GM12878 (cell line): ENCODE measurements around the gene KLF3. TPM values are rescaled to one million over a fixed set of nuclear protein-coding genes. Genes with fewer than 3 reads are reported as not detected.

ENCODE experiments used
- ATAC-seq: fragments of 200-7000 bp; cut with Tn5 transposase; 3 replicates; pipeline ENCODE4 v1.9.1; 2020; ENCODE audit warnings: mild to moderate bottlenecking, moderate library complexity
- BruUV-seq: library from RNA; stranded (reverse); fragments of 400-500 nt; replicated peaks from 2 replicates; lab custom pipeline; 2021; lab: Mats Ljungman, UMichigan
- CTCF ChIA-PET: fragments of 300-600 bp; sonication (Branson Sonifier 250); formaldehyde crosslinking; extraction: SDS; loops from one replicate; lab custom pipeline; 2021; ENCODE audit warnings: inconsistent platforms; lab: Yijun Ruan, JAX
- POLR2A ChIA-PET: fragments of 350-600 bp; formaldehyde crosslinking; extraction: SDS; loops from one replicate; lab custom pipeline; 2021; ENCODE audit warnings: inconsistent platforms; lab: Charles Lee
- RAD21 ChIA-PET: fragments of 300-600 bp; sonication (Branson Sonifier 250); formaldehyde crosslinking; loops from one replicate; lab custom pipeline; 2023; ENCODE audit warnings: antibody characterized with exemption; ENCODE audit not compliant: unreplicated experiment; lab: Charles Lee
- SMC1A ChIA-PET: fragments of 300-600 bp; sonication (Branson Sonifier 250); formaldehyde crosslinking; loops from one replicate; lab custom pipeline; 2023; ENCODE audit not compliant: unreplicated experiment, uncharacterized antibody; lab: Charles Lee
- DNase-seq: peaks from one replicate; pipeline ENCODE4 v3.0.0-alpha.2; 2011; ENCODE audit warnings: low read depth, low spot score
- FAIRE-seq: peaks from 3 replicates; lab custom pipeline; 2011; peaks lifted over from hg19 to GRCh38; lab: Jason Lieb, UNC
- H2AFZ ChIP-seq: 2 replicates; pipeline ENCODE4 v1.6.0; 2011; ENCODE audit warnings: low read depth, low read length, control low read depth; ENCODE audit not compliant: control insufficient read depth
- H3K27ac ChIP-seq: 2 replicates; pipeline ENCODE4 v1.5.1; 2011; ENCODE audit warnings: control low read depth; ENCODE audit not compliant: control insufficient read depth, insufficient read depth
- H3K27me3 ChIP-seq, 2 experiments: replicated peaks in 1 of 2; 2 replicates each; pipeline versions ENCODE4 v1.6.0 to v1.6.1; 2011; ENCODE audit warnings: low read length in 1 of 2; ENCODE audit not compliant: control insufficient read depth in 2 of 2, insufficient read depth in 2 of 2
- H3K36me3 ChIP-seq, 2 experiments: 2 replicates each; pipeline ENCODE4 v1.5.1; 2011; ENCODE audit warnings: low read length in 1 of 2; ENCODE audit not compliant: control insufficient read depth in 2 of 2, insufficient read depth in 2 of 2
- H3K4me1 ChIP-seq: 2 replicates; pipeline ENCODE4 v1.6.1; 2011; ENCODE audit warnings: mild to moderate bottlenecking, low read length, moderate library complexity, mixed read lengths; ENCODE audit not compliant: control insufficient read depth, insufficient read depth
- H3K4me2 ChIP-seq: 2 replicates; pipeline ENCODE4 v1.6.0; 2011; ENCODE audit warnings: control low read depth; ENCODE audit not compliant: control insufficient read depth, insufficient read depth
- H3K4me3 ChIP-seq: fragments of 200-600 bp; sonication (generic); 2 replicates; pipeline ENCODE4 v1.5.1; 2016
- H3K79me2 ChIP-seq: 2 replicates; pipeline ENCODE4 v1.6.0; 2011; ENCODE audit warnings: low read length; ENCODE audit not compliant: control insufficient read depth, insufficient read depth
- H3K9ac ChIP-seq: 2 replicates; pipeline ENCODE4 v1.8.0; 2011; ENCODE audit warnings: low read length, control low read depth, mixed read lengths; ENCODE audit not compliant: control insufficient read depth, insufficient read depth
- H3K9me3 ChIP-seq: replicated peaks from 3 replicates; pipeline ENCODE4 v1.5.1; 2011; ENCODE audit warnings: mild to moderate bottlenecking, low read length; ENCODE audit not compliant: control insufficient read depth, insufficient read depth
- H4K20me1 ChIP-seq: 2 replicates; pipeline ENCODE4 v1.6.0; 2011; ENCODE audit not compliant: control insufficient read depth, insufficient read depth
- HDGF ChIP-seq: fragments of 450-650 bp; IDR thresholded peaks from 2 replicates; pipeline ENCODE4 v1.6.1; 2016; ENCODE audit warnings: antibody characterized with exemption
- YBX1 ChIP-seq: fragments of 450-650 bp; IDR thresholded peaks from 2 replicates; pipeline ENCODE4 v1.6.1; 2016; ENCODE audit warnings: antibody characterized with exemption
- WGBS: methylation state at CpG from one replicate; pipeline ENCODE4 v1.1.6; 2016; ENCODE audit warnings: low lambda C conversion rate; ENCODE audit not compliant: insufficient replicate concordance, insufficient coverage; ENCODE audit errors: missing lambda C conversion rate; 5-methylcytosine and 5-hydroxymethylcytosine counted together
- in situ Hi-C: fragments of 300-500 bp; cut with MboI; formaldehyde crosslinking; loops from 9 replicates; pipeline ENCODE4 v1.14.3; 2018; ENCODE audit warnings: mixed read lengths
- intact Hi-C: fragments of 100-400 bp; cut with micrococcal nuclease; formaldehyde crosslinking; loops from one replicate; pipeline ENCODE4 v1.14.2; 2022; ENCODE audit not compliant: unreplicated experiment
- polyA plus RNA-seq, 11 experiments: library from polyadenylated mRNA; depleted of rRNA in 4 of 11; unstranded in 6 of 11; stranded (reverse) in 5 of 11; fragments of >200 nt; fragmentation: Nextera tagmentation in 4 of 11; fragmentation: Illumina TruSeq in 1 of 11; extraction: Ambion mirVana in 4 of 11; extraction: Trizol in 1 of 11; gene quantifications; 1 replicate in 1 of 11; 2 replicates in 10 of 11; pipeline versions ENCODE4 v1.2.1 to v1.2.3, GENCODE V29; 2011 to 2016; ENCODE audit warnings: inconsistent platforms in 2 of 11, missing spikeins in 2 of 11, low read depth in 1 of 11
- total RNA-seq, 4 experiments: library from RNA; depleted of rRNA in 3 of 4; stranded (reverse); fragments of >200 nt in 3 of 4; fragmentation: Illumina TruSeq in 1 of 4; extraction: Trizol in 1 of 4; gene quantifications; 2 replicates each; pipeline versions ENCODE4 v1.2.1 to v1.2.3, GENCODE V29; 2013 to 2021
- TF ChIP-seq, protein P1 (sequence below): fragments of 450-650 bp; formaldehyde crosslinking; IDR thresholded peaks from 2 replicates; pipeline ENCODE4 v1.4.0; 2020; ENCODE audit warnings: mild to moderate bottlenecking, moderate library complexity

Gene KLF3
- total and polyA plus RNA-seq, 10 of the 15 experiments (the other 5 are each of a cell fraction or from before 2014, with no cell fraction given): 1.4 to 5.8 (median 2.1) TPM

GRCh38 chr4:38733663-38734062, 69.7 kb downstream of the KLF3 start:
- DNase-seq (no peak), ATAC-seq (no peak), FAIRE-seq (no peak)
- Histone ChIP-seq H3K36me3 (no peaks in the 10 kb centered on the region), H3K4me1 (peaks cover 16% of the 10 kb centered on the region), H3K27ac (no peak overlapping the region), H3K27me3 (no peaks in the 10 kb centered on the region; a peak in 1 of 4 replicates), H3K9ac (no peak overlapping the region), H4K20me1 (no peaks in the 10 kb centered on the region), H3K9me3 (peaks cover 6% of the 10 kb centered on the region; the same call in 2 of the 3 replicates), H3K4me3 (no peak overlapping the region), H3K79me2 (no peaks in the 10 kb centered on the region), H2AFZ (no peak overlapping the region), H3K4me2 (no peak overlapping the region)
- no TSS peak for BruUV-seq
- ChIA-PET POLR2A (no interaction called here), CTCF (interaction anchor here (1.1 to 2.6 kb wide), 4 partner anchors 48 to 665 kb away, joined by 3 to 9 read pairs (median 4); no protein-coding TSS in a partner anchor), SMC1A (interaction anchor here (1.2 kb wide), 1 partner anchor 49 kb away, joined by 4 read pairs; the partner anchor contains the start of gene TLR10), RAD21 (interaction anchor here (1.0 kb wide), 1 partner anchor 554 kb away, joined by 3 read pairs; no protein-coding TSS in a partner anchor)
- in situ Hi-C loops: loop anchor here (5.0 kb wide), 2 partner anchors 551 to 661 kb away; no protein-coding TSS in a partner anchor
- intact Hi-C loops: loop anchor here (5.0 kb wide), 2 partner anchors 231 to 656 kb away; no protein-coding TSS in a partner anchor
- WGBS: 50% methylated on average over 2 of the region's 2 CpGs
- TF ChIP-seq HDGF (0 out of 2 replicates have a peak, but pooled peaks have one; percentile 29), YBX1 (0 out of 2 replicates have a peak, but pooled peaks have one; percentile 55)
- TF ChIP-seq, protein P1, sequence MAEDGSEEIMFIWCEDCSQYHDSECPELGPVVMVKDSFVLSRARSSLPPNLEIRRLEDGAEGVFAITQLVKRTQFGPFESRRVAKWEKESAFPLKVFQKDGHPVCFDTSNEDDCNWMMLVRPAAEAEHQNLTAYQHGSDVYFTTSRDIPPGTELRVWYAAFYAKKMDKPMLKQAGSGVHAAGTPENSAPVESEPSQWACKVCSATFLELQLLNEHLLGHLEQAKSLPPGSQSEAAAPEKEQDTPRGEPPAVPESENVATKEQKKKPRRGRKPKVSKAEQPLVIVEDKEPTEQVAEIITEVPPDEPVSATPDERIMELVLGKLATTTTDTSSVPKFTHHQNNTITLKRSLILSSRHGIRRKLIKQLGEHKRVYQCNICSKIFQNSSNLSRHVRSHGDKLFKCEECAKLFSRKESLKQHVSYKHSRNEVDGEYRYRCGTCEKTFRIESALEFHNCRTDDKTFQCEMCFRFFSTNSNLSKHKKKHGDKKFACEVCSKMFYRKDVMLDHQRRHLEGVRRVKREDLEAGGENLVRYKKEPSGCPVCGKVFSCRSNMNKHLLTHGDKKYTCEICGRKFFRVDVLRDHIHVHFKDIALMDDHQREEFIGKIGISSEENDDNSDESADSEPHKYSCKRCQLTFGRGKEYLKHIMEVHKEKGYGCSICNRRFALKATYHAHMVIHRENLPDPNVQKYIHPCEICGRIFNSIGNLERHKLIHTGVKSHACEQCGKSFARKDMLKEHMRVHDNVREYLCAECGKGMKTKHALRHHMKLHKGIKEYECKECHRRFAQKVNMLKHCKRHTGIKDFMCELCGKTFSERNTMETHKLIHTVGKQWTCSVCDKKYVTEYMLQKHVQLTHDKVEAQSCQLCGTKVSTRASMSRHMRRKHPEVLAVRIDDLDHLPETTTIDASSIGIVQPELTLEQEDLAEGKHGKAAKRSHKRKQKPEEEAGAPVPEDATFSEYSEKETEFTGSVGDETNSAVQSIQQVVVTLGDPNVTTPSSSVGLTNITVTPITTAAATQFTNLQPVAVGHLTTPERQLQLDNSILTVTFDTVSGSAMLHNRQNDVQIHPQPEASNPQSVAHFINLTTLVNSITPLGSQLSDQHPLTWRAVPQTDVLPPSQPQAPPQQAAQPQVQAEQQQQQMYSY (CRISPR knock-in tag): no peak
